AG04450 (cell line): ENCODE data around the gene NUP210L. TPM values are rescaled to one million over a fixed set of nuclear protein-coding genes. Genes with fewer than 3 reads are reported as not detected.
A peak's percentile ranks its signal among the peaks of the same experiment; 100 is the strongest.

Experiments
- CTCF ChIA-PET: fragments of 300-600, 350-600 bp; formaldehyde crosslinking; extraction: SDS; loops from one replicate; lab custom pipeline; 2022; ENCODE audit warnings: antibody characterized with exemption, inconsistent platforms; lab: Charles Lee
- POLR2A ChIA-PET: fragments of 350-600 bp; formaldehyde crosslinking; extraction: SDS; loops from one replicate; lab custom pipeline; 2021; ENCODE audit warnings: antibody characterized with exemption, inconsistent platforms; lab: Yijun Ruan, JAX
- DNase-seq: peaks from one replicate; pipeline ENCODE4 v3.0.0-alpha.2; 2011; ENCODE audit warnings: low read depth, low spot score
- H3K27ac ChIP-seq: one replicate; pipeline ENCODE4 v1.5.1; 2012; ENCODE audit warnings: low read depth, low read length, control low read depth
- H3K27me3 ChIP-seq: one replicate; pipeline ENCODE4 v1.6.0; 2012; ENCODE audit warnings: low read length; ENCODE audit not compliant: control insufficient read depth, insufficient read depth
- H3K4me3 ChIP-seq: 2 replicates; pipeline ENCODE4 v1.5.1; 2011; ENCODE audit warnings: mild to moderate bottlenecking, low read depth, low read length, control low read depth
- H3K9me3 ChIP-seq: 2 replicates; pipeline ENCODE4 v1.5.1; 2012; ENCODE audit warnings: low read length; ENCODE audit not compliant: control insufficient read depth, insufficient read depth
- polyA plus RNA-seq: library from polyadenylated mRNA; depleted of rRNA; stranded (reverse); fragments of >200 nt; gene quantifications from 2 replicates; pipeline ENCODE4 v1.2.3, GENCODE V29; 2011
- TF ChIP-seq, protein P1 (sequence below): IDR thresholded peaks from 2 replicates; pipeline ENCODE4 v1.5.1; 2011; ENCODE audit warnings: low read depth, low read length, control low read depth, inconsistent platforms

The NUP210L gene
- polyA plus RNA-seq, 1 experiment: not detected

GRCh38 chr1:153973071-153973470, 181.8 kb downstream of the NUP210L start:
- no peak overlapping the region for H3K27ac ChIP-seq
- H3K4me3 ChIP-seq: no peak overlapping the region
- CTCF ChIA-PET: interaction anchor here (1.5 kb wide), 1 partner anchor 14 kb away, joined by 4 read pairs; no protein-coding TSS in a partner anchor
- DNase-seq: no peak
- no peaks in the 10 kb centered on the region; the same call in 1 of the 2 replicates for H3K9me3 ChIP-seq
- TF ChIP-seq, protein P1, sequence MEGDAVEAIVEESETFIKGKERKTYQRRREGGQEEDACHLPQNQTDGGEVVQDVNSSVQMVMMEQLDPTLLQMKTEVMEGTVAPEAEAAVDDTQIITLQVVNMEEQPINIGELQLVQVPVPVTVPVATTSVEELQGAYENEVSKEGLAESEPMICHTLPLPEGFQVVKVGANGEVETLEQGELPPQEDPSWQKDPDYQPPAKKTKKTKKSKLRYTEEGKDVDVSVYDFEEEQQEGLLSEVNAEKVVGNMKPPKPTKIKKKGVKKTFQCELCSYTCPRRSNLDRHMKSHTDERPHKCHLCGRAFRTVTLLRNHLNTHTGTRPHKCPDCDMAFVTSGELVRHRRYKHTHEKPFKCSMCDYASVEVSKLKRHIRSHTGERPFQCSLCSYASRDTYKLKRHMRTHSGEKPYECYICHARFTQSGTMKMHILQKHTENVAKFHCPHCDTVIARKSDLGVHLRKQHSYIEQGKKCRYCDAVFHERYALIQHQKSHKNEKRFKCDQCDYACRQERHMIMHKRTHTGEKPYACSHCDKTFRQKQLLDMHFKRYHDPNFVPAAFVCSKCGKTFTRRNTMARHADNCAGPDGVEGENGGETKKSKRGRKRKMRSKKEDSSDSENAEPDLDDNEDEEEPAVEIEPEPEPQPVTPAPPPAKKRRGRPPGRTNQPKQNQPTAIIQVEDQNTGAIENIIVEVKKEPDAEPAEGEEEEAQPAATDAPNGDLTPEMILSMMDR: no peak
- no peaks in the 10 kb centered on the region for H3K27me3 ChIP-seq
- POLR2A ChIA-PET: no interaction called here

- Histone ChIP-seq H3K27ac (no peak overlapping the region), H3K4me3 (no peak overlapping the region), H3K27me3 (no peaks in the 10 kb centered on the region), H3K9me3 (no peaks in the 10 kb centered on the region)
- no peak for DNase-seq
- CTCF ChIA-PET: no interaction called here
- POLR2A ChIA-PET: no interaction called here
- TF ChIP-seq, protein P1: no peak
Observed at GRCh38 chr1:153970346-153970745, 184.5 kb downstream of the NUP210L start.

GRCh38 chr1:153968972-153969371, 185.9 kb downstream of the NUP210L start:
- Histone ChIP-seq H3K27ac (no peak overlapping the region), H3K27me3 (no peaks in the 10 kb centered on the region), H3K9me3 (no peaks in the 10 kb centered on the region), H3K4me3 (no peak overlapping the region)
- ChIA-PET POLR2A (interaction anchor here (3.9 kb wide), 1 partner anchor 9 kb away, joined by 39 read pairs; the partner anchor contains the start of gene JTB), CTCF (interaction anchor here (4.8 kb wide), 1 partner anchor 18 kb away, joined by 31 read pairs; the partner anchor contains the start of gene RAB13)
- DNase-seq: no peak
- TF ChIP-seq, protein P1: no peak

GRCh38 chr1:153968408-153968807, 186.5 kb downstream of the NUP210L start:
- CTCF ChIA-PET: interaction anchor here (1.5 to 4.8 kb wide), 4 partner anchors 9 to 147 kb away, joined by 3 to 31 read pairs (median 18); partner anchors contain the start of genes JTB and RAB13
- Histone ChIP-seq H3K27me3 (no peaks in the 10 kb centered on the region), H3K4me3 (peak overlapping the region; percentile 75), H3K9me3 (no peaks in the 10 kb centered on the region), H3K27ac (no peak overlapping the region)
- no peak for DNase-seq
- POLR2A ChIA-PET: interaction anchor here (1.2 to 3.9 kb wide), 2 partner anchors 9 to 22 kb away, joined by 5 to 39 read pairs; partner anchors contain the start of genes DENND4B and JTB
- TF ChIP-seq, protein P1: no peak

DNA sequence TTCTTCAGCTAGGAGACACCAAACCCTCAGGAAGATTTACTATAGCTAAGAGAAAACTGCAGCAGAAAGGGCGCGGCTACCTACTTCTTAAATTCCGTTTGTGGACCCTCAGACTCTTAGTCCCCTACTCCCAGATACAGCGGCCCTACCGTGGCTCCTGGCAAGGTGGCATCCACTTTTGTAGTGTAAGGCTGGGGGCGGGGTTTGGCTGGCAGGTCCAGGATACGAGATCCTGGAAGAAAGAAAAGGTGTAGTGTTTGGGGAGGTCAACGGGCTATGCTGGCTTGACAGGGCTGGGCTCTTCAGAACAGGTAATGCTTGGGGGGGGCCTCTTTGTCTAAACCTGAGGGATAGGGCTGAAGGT, 186.9 kb downstream of the NUP210L start:
- no peak for DNase-seq
- Histone ChIP-seq H3K9me3 (no peaks in the 10 kb centered on the region), H3K27ac (peak overlapping the region; percentile 31), H3K27me3 (no peaks in the 10 kb centered on the region), H3K4me3 (peak overlapping the region; percentile 75)
- ChIA-PET CTCF (interaction anchor here (1.2 to 4.8 kb wide), 5 partner anchors 10 to 146 kb away, joined by 3 to 31 read pairs (median 6); partner anchors contain the start of genes JTB, RAB13 and RPS27), POLR2A (interaction anchor here (0.7 to 3.9 kb wide), 8 partner anchors 10 to 1216 kb away, joined by 3 to 39 read pairs (median 12); partner anchors contain the start of genes CHTOP, CRTC2, DENND4B and JTB)
- TF ChIP-seq, protein P1: no peak
